ENCODE measurements around the gene MZT2B. TPM values are rescaled to one million over a fixed set of nuclear protein-coding genes. Genes with fewer than 3 reads are reported as not detected.
"Not testable (repeated sequence)": the region's sequence is repeated elsewhere in the genome, so short reads cannot be mapped to it uniquely, and the experiment has no call there.

Gene MZT2B
- total RNA-seq, 1 donor from 2014 or later, result 146 TPM

GRCh38 chr2:130142396-130143265, 39.4 kb upstream of the MZT2B start:
- FAIRE-seq, result peak; percentile 43
- not testable (repeated sequence) for H3K4me3 ChIP-seq (ENCODE audit: low read depth, low read length); H3K27me3 ChIP-seq (ENCODE audit: control insufficient read depth, insufficient read depth, low read length); H3K36me3 ChIP-seq (ENCODE audit: control insufficient read depth, insufficient read depth, low read length); DNase-seq (ENCODE audit: low read depth)

- DNase-seq (ENCODE audit: low read depth); FAIRE-seq; H3K27me3 ChIP-seq (ENCODE audit: control insufficient read depth, insufficient read depth, low read length); H3K4me3 ChIP-seq (ENCODE audit: low read depth, low read length); H3K36me3 ChIP-seq (ENCODE audit: control insufficient read depth, insufficient read depth, low read length): not testable (repeated sequence)
Measured at GRCh38 chr2:130143266-130144039, 38.6 kb upstream of the MZT2B start.

GRCh38 chr2:130145006-130145414, 37.1 kb upstream of the MZT2B start, which contains the start of gene CCDC74B:
CCDC74B (minus strand) TSS chr2:130145112; CDS start chr2:130144996, 116 bp downstream.
- not testable (repeated sequence) for H3K36me3 ChIP-seq (ENCODE audit: control insufficient read depth, insufficient read depth, low read length); FAIRE-seq; H3K27me3 ChIP-seq (ENCODE audit: control insufficient read depth, insufficient read depth, low read length)
- H3K4me3 ChIP-seq (ENCODE audit: low read depth, low read length), result peak within 1 kb of the TSS; percentile 20
- peak; percentile 3 for DNase-seq (ENCODE audit: low read depth)

GRCh38 chr2:130148515-130148914, 33.5 kb upstream of the MZT2B start:
- not testable (repeated sequence) for FAIRE-seq; H3K4me3 ChIP-seq (ENCODE audit: low read depth, low read length); DNase-seq (ENCODE audit: low read depth); H3K36me3 ChIP-seq (ENCODE audit: control insufficient read depth, insufficient read depth, low read length); H3K27me3 ChIP-seq (ENCODE audit: control insufficient read depth, insufficient read depth, low read length)

- Histone ChIP-seq H3K27me3 (ENCODE audit: control insufficient read depth, insufficient read depth, low read length) (no peaks in the 10 kb centered on the region), H3K36me3 (ENCODE audit: control insufficient read depth, insufficient read depth, low read length) (peaks cover 4% of the 10 kb centered on the region), H3K4me3 (ENCODE audit: low read depth, low read length) (no peak overlapping the region)
- FAIRE-seq (no peak), DNase-seq (ENCODE audit: low read depth) (no peak)
- no peak for TF ChIP-seq CTCF (IDR thresholded peaks at IDR 0.05; ENCODE audit: insufficient read depth, low read length, severe bottlenecking)
Measured at GRCh38 chr2:130150181-130151144, 31.6 kb upstream of the MZT2B start.

- DNase-seq (ENCODE audit: low read depth); H3K4me3 ChIP-seq (ENCODE audit: low read depth, low read length); H3K27me3 ChIP-seq (ENCODE audit: control insufficient read depth, insufficient read depth, low read length); H3K36me3 ChIP-seq (ENCODE audit: control insufficient read depth, insufficient read depth, low read length): not testable (repeated sequence)
- FAIRE-seq, result peak; percentile 18
Measured at GRCh38 chr2:130151145-130151512, 30.9 kb upstream of the MZT2B start.

- not testable (repeated sequence) for H3K27me3 ChIP-seq (ENCODE audit: control insufficient read depth, insufficient read depth, low read length); FAIRE-seq; H3K4me3 ChIP-seq (ENCODE audit: low read depth, low read length); H3K36me3 ChIP-seq (ENCODE audit: control insufficient read depth, insufficient read depth, low read length); DNase-seq (ENCODE audit: low read depth)
Measured at GRCh38 chr2:130152136-130152815, 29.8 kb upstream of the MZT2B start.

GRCh38 chr2:130152816-130153595, 29.1 kb upstream of the MZT2B start:
- H3K36me3 ChIP-seq (ENCODE audit: control insufficient read depth, insufficient read depth, low read length), result peaks cover 4% of the 10 kb centered on the region
- H3K27me3 ChIP-seq (ENCODE audit: control insufficient read depth, insufficient read depth, low read length), result no peaks in the 10 kb centered on the region
- no peak overlapping the region for H3K4me3 ChIP-seq (ENCODE audit: low read depth, low read length)
- DNase-seq (ENCODE audit: low read depth), result no peak
- TF ChIP-seq CTCF (IDR thresholded peaks at IDR 0.05; ENCODE audit: insufficient read depth, low read length, severe bottlenecking), result no peak
- FAIRE-seq, result no peak

- not testable (repeated sequence) for H3K27me3 ChIP-seq (ENCODE audit: control insufficient read depth, insufficient read depth, low read length); FAIRE-seq; H3K4me3 ChIP-seq (ENCODE audit: low read depth, low read length); H3K36me3 ChIP-seq (ENCODE audit: control insufficient read depth, insufficient read depth, low read length); DNase-seq (ENCODE audit: low read depth)
Measured at GRCh38 chr2:130153721-130154422, 28.2 kb upstream of the MZT2B start.

GRCh38 chr2:130154423-130154770, 27.7 kb upstream of the MZT2B start:
- DNase-seq (ENCODE audit: low read depth); H3K4me3 ChIP-seq (ENCODE audit: low read depth, low read length); H3K36me3 ChIP-seq (ENCODE audit: control insufficient read depth, insufficient read depth, low read length); H3K27me3 ChIP-seq (ENCODE audit: control insufficient read depth, insufficient read depth, low read length): not testable (repeated sequence)
- peak; percentile 95 for FAIRE-seq
